HUDEP-2 (cell line): ENCODE measurements around the gene CAAP1.
"Not testable (repeated sequence)": the region's sequence is repeated elsewhere in the genome, so short reads cannot be mapped to it uniquely, and the experiment has no call there.

Experiments
- DNase-seq, 76 experiments: peaks; one replicate each; lab custom pipeline; 2025; ENCODE audit not compliant: unreplicated experiment in 76 of 76; lab: John Stamatoyannopoulos, UW

The CAAP1 gene, protein sequence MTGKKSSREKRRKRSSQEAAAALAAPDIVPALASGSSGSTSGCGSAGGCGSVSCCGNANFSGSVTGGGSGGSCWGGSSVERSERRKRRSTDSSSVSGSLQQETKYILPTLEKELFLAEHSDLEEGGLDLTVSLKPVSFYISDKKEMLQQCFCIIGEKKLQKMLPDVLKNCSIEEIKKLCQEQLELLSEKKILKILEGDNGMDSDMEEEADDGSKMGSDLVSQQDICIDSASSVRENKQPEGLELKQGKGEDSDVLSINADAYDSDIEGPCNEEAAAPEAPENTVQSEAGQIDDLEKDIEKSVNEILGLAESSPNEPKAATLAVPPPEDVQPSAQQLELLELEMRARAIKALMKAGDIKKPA

DNA sequence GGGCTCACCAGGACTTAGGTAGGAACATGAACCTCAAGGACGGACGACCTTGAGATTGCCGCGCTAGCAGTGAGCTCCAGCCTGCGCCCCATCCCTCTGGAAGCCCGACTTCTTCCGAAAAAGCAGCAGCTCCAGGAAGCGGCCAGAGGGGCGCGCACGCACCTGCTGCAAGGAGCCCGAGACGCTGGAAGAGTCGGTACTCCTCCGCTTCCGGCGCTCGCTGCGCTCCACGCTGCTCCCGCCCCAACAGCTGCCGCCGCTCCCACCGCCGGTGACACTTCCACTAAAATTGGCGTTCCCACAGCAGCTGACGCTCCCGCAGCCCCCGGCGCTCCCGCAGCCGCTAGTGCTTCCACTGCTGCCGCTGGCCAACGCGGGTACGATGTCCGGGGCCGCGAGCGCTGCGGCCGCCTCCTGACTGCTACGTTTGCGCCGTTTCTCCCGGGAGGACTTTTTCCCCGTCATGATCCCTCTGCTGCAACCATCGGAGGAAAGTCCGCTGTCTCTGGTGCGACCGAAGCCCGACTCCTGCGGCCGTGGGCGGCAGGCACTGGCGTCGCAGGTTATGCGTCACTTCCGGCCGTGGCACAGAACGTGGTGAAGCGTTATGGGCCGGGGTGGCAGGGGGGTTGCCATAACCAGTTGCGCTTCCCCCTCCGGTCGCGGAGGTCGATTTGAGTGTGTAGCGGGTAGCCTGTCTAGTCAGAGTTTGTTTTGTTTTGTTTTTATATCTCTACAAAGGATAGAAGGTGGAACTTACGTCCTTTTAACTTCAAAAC, at the start of gene CAAP1:
CAAP1 (minus strand) TSS at position 552 of the 779 bp plus-strand sequence; CDS start at position 465, 87 bp downstream.
- peak in 75 of 76 experiments; percentile 8 to 94 (median 86) for DNase-seq

DNA sequence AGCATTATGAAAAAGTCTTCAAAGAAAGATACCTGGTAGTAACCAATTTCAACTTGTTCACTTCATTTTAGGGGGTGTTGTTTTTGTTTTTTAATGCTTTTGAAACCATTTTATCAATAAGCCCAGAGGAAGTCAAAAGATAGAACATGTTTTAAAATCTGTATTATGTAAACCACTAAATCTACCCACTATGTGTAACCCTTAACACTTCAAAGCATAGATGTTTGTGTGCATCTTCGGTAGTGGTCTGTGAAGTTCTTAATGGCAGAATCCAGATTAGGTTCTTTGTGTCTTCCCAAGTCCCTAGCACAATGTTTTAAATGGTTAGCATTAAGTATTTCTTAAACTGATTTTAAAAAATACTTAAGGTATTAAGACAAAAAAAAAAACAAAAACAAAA, 48.2 kb upstream of the CAAP1 start:
- no peak for DNase-seq

DNA sequence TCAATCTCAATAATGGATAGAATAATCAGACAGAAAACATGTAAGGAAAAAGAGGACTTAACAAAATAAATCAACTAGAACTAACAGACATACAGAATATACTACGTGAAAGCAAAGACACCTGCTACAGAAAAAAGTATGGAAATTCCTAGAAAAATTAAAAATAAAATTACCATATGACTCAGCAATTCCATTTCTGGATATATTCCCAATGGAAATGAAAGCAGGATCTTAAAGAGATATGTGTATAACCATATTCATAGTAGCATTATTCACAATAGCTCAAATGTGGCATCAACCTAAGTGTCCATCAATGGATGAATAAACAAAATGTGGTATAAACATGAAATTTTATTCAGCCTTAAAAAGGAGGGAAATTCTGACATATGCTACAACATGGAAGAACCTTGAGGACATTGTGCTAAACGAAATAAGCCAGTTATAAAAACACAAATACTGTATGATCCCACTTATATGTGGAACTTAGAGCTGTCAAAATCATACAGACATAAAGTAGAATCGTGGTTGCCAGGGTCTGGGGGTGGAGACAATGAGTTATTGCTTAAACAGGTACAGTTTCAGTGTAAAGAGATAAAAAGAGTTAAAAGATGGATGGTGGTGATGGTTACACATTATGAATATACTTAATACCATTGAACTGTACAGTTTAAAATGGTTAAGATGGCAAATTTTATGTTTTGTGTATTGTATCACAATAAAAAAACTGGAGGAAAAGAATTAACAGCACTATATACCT, 47.5 kb upstream of the CAAP1 start:
- no peak for DNase-seq

DNA sequence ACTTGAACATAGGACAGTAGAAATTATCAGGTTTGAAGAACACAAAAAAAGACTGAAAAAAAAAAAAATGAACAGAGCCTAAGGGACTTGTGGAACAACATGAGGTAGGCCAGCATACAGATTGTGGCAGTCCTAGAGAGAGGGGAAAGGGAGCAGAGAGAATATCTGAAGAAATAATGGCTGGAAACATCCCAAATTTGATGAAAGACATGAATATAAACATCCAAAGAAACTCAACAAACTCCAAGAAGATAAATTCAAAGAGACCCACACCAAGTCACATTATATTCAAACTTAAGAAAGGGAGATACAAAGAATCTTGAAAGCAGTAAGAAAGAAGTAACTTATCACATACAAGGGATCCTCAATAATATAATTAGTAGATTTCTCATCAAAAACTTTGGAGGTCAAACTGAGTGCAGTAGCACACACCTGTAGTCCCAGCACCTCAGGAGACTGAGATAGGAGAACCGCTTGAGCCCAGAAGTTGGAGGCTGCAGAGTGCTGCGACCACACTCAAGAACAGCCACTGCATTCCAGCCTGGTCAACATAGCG, 45.3 kb upstream of the CAAP1 start:
- no peak for DNase-seq

DNA sequence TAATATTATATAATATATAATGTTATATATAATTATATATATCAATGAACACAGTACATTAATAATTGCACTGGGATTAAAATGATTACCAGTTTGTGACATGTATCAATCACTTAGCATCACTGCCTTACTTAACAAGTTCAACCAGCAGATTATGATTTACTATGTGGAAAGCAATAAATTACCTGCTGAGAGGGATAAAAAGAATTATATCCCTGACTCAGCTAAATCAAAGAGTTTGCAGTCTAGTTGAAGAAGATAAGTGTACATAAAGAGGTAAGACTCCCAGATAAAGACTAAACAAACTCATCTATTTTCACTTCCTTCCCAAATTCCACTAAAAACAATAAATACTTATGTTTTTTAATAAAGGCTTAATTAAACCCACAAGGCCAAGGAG, 43.2 kb upstream of the CAAP1 start:
- no peak for DNase-seq

DNA sequence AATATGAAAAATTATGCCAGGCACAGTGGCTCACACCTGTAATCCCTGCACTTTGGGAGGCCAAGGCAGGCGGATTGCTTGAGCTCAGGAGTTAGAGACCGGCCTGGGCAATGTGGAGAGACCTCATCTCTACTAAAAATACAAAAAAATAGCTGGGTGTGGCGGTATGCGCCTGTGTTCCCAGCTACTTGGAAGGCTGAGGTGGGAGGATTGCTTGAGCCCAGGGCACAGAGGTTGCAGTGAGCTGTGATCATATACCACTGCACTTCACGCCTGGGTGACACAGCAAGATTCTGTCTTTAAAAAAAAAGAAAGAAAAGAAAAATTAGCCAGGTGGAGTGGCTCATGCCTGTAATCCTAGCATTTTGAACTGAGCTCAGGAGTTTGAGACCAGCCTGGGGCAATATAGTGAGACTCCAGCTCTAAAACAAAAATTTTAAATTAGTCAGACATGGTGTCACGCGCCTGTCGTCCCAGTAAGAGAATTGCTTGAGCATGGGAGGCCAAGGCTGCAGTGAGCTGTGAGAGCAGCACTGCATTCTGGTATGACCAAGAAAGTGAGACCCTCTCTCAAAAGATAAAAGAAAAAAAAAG, 36.4 kb upstream of the CAAP1 start:
- no peak for DNase-seq

DNA sequence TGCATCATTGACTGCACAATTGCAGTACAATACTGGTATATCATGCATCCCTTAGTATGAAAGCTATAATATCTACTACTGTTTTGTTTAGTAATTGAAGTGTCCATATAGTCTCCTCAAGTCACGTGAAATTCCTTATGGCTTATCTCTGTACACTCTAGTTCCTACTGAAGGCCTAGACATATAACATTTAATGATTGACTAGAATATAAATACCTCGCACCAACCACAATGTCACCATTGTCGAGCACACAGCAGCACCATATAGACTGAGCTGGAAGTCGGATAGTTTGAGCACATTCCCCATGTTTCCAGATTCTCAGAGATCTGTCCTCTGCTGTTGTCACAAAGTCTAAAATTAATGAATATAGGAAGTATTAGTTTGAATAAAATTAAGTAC, 33.0 kb upstream of the CAAP1 start:
- no peak for DNase-seq

DNA sequence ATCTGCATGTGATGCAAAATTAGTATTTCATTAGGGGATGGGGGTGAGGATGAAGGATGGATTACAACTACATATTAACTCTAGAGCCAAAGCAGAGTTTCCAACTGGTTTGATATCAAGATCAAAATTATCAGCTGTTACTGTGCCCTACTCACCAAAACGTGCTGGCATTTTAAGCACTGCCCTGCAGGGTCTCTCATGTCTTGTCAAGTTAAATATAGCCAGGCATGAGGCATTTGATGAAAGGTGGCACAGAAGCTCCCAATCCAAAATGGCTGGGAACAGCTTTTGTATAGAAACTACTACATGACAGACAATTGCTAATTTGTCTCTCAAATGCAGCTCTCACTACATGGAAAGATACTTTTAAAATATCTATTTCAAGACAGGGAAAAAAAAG, 27.1 kb upstream of the CAAP1 start:
- no peak for DNase-seq

DNA sequence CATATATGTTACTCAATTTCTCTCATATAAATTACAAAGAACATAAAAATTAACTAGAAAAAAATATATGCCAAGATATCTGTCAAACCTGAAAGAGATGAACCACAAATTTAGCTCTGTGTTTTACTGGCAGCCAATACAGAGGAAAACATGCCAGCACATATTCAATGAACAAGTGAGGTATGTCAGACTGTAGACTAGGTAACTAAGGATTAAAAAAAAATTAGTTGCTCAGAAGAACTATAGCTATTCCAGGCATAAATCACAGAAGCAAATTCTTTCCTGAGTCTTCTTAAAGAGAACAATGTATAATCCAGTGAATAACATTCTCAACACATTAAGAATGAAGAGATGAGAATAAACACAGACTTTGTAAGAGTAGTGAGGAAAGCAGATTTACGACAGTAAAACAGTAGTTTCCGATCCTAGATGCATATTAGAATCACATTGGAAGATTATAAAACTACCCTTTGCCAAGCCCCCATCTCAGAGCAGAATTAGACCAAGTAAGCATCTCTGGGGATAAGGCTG, 20.6 kb upstream of the CAAP1 start:
- no peak for DNase-seq

DNA sequence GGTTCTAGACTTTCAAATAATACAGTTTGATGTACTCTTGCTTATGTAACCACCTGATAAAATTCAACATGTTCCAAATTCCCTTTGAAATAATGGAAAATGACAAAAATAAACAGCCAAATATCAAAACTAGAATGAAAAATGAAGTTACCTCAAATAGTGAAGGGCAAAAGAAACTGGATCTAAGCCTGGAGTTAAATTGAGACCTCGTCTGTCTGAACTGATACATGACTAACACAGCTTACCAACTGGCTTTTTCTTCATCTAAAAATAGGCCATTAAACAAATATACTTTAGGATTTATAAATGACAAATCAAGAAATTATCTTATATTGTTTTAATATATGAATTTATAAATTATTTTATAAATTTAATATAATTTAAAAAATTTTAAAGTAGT, 12.1 kb upstream of the CAAP1 start:
- DNase-seq = no peak

DNA sequence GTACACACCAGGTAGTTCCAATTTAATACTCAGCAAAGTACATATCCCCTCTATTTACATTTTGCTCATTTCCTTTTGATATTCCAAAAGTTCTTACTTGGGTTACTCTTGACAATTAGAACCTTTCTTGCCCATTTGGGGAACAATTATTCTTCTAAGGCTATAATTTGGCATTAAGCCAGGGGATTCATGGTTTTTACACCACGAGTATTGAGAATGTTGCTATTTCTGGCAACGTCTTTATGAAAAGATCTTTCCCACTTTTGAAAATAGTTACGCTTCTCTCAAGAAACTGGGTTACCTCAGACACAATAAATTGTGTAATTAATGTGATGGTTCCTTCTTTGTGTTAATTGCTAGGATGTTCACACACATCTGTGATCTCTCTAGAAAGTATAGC, 11.5 kb upstream of the CAAP1 start:
- DNase-seq = no peak

DNA sequence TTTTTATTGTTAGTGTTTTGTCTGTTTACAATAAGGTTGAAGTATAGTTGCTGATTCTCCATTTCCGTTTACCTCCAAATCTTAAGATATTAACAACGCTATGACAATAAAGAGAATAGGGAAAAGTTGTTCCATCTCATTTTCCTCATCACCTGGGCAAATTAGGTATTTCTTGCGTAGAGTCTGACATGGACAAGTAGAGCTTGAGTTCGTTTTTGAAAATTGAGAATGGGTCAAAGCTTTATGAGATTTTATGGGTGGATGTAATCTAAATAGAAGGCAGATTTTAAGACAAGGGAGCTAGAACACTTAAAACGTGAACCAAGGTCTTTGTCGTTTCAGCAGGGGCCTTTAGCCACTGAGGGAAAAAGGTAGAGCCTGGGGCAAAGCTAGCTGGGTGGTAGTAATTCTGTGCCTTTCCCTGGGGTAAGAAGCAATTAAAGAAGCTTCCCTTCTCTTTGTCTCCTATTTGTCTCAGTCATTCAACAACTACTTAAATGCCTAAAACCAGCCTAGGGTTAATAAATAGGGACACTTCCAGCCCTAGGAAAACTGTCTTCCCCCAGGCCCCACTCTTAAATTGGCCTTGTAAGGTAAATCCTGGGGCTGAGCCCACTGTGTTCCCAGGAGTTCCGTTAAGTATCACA, 551 bp upstream of the CAAP1 start:
- peak in 1 of 76 experiments; percentile 45 for DNase-seq

DNA sequence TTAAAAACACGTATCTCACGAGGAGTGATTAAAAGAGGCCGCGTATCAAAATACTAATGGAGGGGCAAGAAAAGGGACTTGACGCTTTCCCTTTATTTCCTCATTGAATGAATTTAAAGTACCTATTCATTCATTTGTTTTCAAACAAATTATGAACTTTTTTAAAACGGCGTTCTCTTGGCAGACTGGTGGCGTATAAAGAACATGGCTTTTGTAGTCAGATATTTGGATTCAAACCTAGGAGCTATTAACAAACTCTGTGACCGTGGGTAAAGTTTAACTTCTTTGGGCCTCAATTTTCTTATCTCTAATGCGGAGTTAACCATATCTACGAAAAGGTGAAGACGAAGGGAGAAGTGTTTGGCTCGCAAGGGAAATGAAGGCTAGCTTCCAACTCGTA, 876 bp downstream of the CAAP1 start:
- DNase-seq = peak in 2 of 76 experiments; percentile 6 to 26

DNA sequence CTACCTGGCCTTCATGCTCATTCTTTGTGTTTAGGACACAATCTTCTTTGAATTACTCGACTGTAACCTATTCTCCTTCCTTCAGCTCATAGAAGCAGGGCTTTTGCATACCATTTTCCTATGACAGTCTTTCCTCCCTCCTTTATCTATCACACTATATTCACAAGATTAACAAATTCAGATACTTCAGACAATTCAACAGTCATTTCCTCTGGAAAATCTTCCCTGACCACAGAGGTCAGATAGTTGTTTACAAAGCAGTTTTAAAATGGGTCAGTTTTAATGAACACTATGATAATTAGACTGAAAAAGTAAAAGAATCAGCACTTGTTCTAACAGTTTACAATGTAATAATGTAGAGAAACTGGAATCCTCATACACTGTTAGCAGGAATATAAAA, 4.3 kb downstream of the CAAP1 start:
- DNase-seq = no peak

DNA sequence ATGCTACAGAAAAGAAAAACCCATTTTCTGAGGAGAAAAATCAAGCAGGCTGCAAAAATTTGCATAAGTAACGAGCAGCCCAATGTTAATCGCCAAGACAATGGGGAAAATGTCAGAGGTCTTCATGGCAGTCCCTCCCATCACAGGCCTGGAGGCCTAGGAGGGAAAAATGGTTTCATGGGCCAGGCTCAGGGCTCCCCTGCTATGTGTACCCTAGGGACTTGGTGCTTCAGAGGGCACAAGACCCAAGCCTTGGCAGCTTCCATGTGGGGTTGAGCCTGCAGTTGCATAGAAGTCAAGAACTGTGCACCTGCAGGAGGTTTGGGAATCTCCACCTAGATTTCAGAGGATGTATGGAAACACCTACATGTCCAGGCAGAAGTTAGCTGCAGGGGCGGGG, 10.4 kb downstream of the CAAP1 start:
- DNase-seq = no peak

DNA sequence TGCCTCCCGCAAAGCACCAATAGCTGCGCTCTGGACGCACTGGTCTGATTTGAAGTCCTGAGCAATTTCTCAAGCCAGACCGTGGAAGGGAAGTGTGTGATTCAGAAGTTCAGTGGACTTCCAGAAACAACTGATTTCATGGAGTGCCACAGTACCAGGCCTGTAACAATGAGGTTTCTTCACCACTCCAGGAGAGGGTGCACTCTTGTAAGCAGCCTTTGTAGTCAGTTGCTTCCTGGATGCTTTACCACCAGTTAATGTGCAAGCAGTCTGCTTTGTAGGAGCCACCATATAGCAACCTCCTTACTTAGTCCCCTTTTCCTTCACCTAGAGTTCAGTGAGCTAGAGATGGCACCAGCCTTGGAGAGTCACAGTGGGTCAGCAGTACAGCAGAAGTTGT, 12.3 kb downstream of the CAAP1 start:
- peak in 1 of 76 experiments; percentile 12 for DNase-seq

DNA sequence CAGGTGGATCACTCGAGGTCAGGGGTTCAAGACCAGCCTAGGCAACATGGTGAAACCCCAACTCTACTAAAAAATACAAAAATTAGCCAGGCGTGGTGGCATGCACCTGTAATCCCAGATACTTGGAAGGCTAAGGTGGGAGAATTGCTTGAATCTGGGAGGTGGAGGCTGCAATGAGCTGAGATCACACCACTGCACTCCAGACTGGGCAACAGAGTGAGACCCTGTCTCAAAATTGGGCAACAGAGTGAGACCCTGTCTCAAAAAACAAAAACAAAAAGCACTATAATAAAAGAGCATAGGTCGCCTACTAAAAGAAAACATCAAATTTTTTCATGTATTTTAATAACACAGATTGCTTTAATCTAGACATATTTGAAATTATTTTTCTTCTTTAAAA, 17.4 kb downstream of the CAAP1 start:
- not testable (repeated sequence) for DNase-seq

DNA sequence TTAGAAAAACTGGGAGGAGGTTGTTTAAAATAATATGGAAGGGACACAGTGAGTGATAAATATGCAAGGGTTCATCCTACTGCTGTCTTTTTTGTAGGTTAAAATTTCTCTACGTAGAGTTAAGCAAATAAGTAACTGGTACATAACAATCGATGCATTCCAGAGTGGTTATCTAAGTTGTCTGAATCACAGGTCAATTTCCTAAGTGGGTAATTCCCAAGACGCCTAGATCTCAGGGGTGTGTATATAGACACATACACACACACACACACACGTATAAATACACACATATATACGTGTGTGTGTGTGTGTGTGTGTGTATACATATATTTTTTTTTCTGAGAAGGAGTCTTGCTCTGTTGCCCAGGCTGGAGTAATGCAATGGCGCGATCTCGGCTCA, 22.3 kb downstream of the CAAP1 start:
- no peak for DNase-seq

DNA sequence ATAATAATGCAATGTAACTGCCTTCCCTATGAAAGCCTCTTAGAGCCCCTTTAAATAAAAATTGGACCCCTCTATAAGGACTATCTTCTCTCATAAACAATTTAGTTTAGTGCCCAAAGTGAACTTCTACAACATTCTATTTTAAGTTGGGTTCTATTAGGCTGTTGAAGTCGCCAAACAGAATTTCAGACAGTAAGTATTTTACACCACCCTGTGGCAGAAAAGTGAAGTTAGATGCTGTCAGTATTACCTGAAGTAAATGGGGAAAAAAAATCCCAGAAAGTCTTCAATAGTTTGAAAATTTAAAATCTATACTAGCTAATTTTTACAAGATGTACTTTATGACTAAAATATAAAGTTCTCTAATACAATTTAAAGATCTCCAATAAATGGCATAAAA, 29.5 kb downstream of the CAAP1 start:
- DNase-seq = no peak
